ENCODE results near the gene PDGFRB.

GRCh38 chr5:150180241-150181026 is 24.8 kb upstream of the PDGFRB start:
- TF ChIP-seq, protein P1, sequence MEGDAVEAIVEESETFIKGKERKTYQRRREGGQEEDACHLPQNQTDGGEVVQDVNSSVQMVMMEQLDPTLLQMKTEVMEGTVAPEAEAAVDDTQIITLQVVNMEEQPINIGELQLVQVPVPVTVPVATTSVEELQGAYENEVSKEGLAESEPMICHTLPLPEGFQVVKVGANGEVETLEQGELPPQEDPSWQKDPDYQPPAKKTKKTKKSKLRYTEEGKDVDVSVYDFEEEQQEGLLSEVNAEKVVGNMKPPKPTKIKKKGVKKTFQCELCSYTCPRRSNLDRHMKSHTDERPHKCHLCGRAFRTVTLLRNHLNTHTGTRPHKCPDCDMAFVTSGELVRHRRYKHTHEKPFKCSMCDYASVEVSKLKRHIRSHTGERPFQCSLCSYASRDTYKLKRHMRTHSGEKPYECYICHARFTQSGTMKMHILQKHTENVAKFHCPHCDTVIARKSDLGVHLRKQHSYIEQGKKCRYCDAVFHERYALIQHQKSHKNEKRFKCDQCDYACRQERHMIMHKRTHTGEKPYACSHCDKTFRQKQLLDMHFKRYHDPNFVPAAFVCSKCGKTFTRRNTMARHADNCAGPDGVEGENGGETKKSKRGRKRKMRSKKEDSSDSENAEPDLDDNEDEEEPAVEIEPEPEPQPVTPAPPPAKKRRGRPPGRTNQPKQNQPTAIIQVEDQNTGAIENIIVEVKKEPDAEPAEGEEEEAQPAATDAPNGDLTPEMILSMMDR (IDR thresholded peaks at IDR 0.05; ENCODE audit: poor library complexity, severe bottlenecking) = no peak
- TF ChIP-seq RAD21 (conservative IDR thresholded peaks at IDR 0.05) (no peak), POLR2AphosphoS5 (IDR thresholded peaks at IDR 0.05) (no peak), EZH2 (IDR thresholded peaks at IDR 0.05; ENCODE audit: borderline replicate concordance, insufficient read depth, low read length, poor library complexity, severe bottlenecking) (no peak), EP300 (conservative IDR thresholded peaks at IDR 0.05; ENCODE audit: poor library complexity, severe bottlenecking) (no peak), REST (IDR thresholded peaks at IDR 0.05; ENCODE audit: borderline replicate concordance) (no peak), SMC3 (conservative IDR thresholded peaks at IDR 0.05; ENCODE audit: poor library complexity) (no peak)

Data from neural cell (in vitro differentiated cells).